ENCODE results near the gene SPCS2. TPM values are rescaled to one million over a fixed set of nuclear protein-coding genes. Genes with fewer than 3 reads are reported as not detected.

Gene SPCS2
- 52.5 and 55.9 TPM in 2 replicates for total RNA-seq

DNA sequence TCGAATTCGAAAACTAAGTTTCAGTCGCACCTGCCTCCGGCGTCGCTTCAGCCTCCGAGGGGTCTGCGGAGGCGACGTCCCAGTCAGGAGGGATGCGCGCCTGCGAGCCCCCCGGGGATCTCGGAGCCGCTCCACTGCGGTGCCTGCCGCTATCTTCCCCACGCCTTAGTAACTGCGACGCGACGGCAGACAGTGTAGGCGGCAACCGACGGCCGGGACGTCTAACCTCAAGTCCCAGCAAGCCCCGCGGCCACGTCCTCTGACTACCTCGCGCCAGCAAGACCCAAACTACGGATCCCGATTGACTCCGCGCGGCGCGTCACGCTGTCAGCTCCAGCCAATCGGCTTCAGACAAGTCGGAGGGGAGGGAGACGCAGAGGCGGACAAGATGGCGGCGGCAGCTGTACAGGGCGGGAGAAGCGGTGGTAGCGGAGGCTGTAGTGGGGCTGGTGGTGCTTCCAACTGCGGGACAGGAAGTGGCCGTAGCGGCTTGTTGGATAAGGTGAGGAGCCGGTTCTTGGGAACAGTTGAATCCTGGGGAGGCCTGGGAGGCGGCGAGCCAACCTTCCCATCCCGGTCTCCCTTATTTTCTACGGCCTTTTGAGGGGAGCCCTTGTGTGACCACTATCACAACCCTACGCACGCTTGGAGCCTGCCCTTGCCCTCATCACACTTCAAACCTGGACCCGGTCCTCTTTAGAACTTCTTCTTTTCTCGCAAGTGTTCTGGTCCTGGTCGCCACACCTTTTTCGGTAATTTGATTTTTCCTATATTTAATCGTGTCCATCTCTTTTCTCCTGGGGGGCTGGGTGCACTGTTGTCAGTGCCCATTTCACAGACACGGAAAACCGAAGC lies at the start of gene SPCS2, which contains the start of gene XRRA1:
TSS of gene SPCS2 (plus strand) at position 369 of the 855 bp plus-strand sequence. CDS start at position 389, 20 bp downstream.
TSS of gene XRRA1 (minus strand) at position 194 of the 855 bp plus-strand sequence. CDS start 8,213 bp downstream, outside the sequence.

DNA sequence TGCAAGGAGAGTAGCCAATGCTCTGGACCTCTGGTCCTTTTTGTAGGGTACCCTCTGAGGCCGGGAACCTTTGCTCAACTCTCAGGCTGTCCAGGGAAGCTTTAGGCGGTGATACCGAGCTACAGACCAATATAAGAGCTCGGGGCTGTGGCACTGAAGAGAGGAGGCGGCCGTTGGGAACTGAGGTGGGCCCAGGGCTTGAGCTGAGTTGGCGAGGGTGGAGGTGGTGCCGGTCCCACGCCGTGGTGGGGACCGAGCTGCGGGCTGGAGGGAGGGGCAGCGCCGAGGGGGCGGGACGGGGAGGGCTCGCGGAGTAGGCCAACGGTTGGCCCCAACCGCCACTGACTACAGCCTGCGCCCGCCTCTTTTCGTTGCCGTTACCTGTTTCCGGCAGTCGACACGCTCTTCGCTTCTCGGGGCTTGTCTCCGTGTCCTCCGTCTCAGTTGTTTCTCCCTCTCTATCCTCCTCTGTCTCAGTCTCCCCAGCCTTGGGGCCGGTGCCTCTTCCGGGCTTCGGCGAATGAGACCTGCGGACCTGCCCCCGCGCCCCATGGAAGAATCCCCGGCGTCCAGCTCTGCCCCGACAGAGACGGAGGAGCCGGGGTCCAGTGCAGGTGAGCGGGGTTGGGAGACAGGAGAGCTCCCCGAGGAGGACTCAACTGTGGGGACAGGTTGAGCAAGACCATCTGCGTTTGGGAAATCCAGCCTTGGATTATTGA lies 39.6 kb downstream of the SPCS2 start, which contains the start of gene NEU3:
TSS of gene NEU3 (plus strand) at position 393 of the 719 bp plus-strand sequence. CDS start at position 521, 128 bp downstream.

Small RNA genes lying within 50 kb of the gene (small RNA-seq; reads per million reads assigned to genes)
- gene RNU6-216P: not detected

Other genes with a start within 250 kb of the SPCS2 start
- not detected in 2 replicates for gene CHRDL2, start 217.8 kb upstream of the SPCS2 start, total RNA-seq
- 40.7 and 44.9 TPM in 2 replicates for gene RNF169, start 200.4 kb upstream of the SPCS2 start, total RNA-seq
- gene XRRA1, start 175 bp upstream of the SPCS2 start, total RNA-seq: 9.9 and 17.3 TPM in 2 replicates
- gene NEU3, start 39.7 kb downstream of the SPCS2 start, total RNA-seq: 6.6 and 10.3 TPM in 2 replicates
- not detected in 2 replicates for gene OR2AT4, start 147.6 kb downstream of the SPCS2 start, total RNA-seq
- gene SLCO2B1, start 201.8 kb downstream of the SPCS2 start, total RNA-seq: 0.27 TPM in 1 of 2 replicates, not detected in the other